Measurements from ENCODE around the gene UCHL1. TPM values are rescaled to one million over a fixed set of nuclear protein-coding genes. Genes with fewer than 3 reads are reported as not detected.
A peak's percentile ranks its signal among the peaks of the same experiment; 100 is the strongest.

The UCHL1 gene
- total and polyA plus RNA-seq, 4 donors = 37.5 to 110 (median 67.2) TPM

DNA sequence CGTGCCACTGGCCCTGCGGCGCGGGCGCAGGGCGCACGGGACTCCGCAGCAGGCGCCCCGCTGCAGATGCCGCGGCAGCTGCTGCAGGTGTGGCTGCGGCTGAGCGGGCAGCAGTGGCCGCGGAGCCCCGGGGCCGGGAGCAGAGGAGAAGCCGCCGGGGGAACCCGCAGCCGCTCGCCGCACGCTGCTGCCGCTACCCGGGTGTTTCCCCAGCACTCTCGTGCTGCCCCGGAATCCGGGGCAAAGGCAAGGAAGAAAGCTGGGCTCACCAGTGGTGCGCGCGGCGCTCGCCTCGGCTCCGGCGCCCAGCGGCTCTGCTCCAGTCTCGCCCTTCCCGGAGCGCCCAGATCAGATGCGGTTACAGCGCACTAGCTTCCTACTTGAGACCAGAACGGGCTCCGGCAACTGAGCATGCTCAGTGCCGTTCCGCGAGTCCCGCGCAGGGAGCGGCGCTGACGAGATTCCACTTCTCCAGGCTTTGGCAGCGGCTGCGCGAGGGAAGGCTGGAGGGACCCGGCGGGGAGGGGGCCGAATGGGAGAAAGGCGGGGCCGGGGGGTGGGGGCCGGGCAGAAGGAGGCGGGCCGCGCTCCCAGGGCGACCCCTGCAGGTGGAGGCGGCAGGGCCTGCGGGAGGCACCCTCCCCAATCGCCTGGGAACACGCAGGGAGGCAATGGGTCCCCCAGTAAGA lies 42.4 kb upstream of the UCHL1 start, which contains the start of gene APBB2:
TSS of gene APBB2 (minus strand) at position 407 of the 689 bp plus-strand sequence. CDS start 181,288 bp downstream, outside the sequence.
- ATAC-seq (ENCODE audit: low FRiP score) (peak; percentile 94), DNase-seq (peak; percentile 96 to 97)
- Histone ChIP-seq H3K36me3 (ENCODE audit: control insufficient read depth in 1 of 2, insufficient read depth in 2 of 2, low read length in 1 of 2) (no peaks in the 10 kb centered on the region), H3K4me3 (ENCODE audit: low read length in 2 of 2) (peak within 1 kb of the TSS; percentile 71 to 92), H3K27ac (ENCODE audit: low read depth in 1 of 2, low read length in 2 of 2) (peak within 1 kb of the TSS; percentile 51 to 73), H3K27me3 (ENCODE audit: control insufficient read depth in 1 of 2, insufficient read depth in 2 of 2, low read length in 1 of 2) (no peaks in the 10 kb centered on the region), H3K4me1 (ENCODE audit: control insufficient read depth in 1 of 2, insufficient read depth in 2 of 2, low read length in 2 of 2) (no peaks in the 10 kb centered on the region), H3K9me3 (ENCODE audit: control insufficient read depth, low read length) (no peaks in the 10 kb centered on the region)
- intact Hi-C loops (cut with DNase I) = loop anchor here (2.0 to 10.0 kb wide), 7 partner anchors 37 to 459 kb away; no protein-coding TSS in a partner anchor
- WGBS, 2 donors = 0 to 1% methylated on average over 47 to 71 of the region's 71 CpGs

DNA sequence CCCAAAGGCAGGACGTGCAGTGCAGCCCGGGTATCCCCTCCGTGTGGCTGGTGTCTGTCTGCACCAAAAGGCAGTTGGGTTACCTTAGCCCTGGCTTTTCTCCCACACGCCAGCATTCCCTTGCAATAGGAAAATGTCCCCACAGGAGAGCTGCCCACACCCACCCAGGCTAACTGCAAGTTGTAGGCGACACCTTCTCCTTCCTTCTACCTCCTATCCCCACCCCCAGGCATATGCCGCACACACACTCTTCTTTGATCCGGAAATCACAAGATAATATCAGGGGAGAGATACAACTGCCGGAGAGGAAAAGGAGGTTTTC lies 41.9 kb upstream of the UCHL1 start:
- H3K36me3 ChIP-seq (ENCODE audit: control insufficient read depth in 1 of 2, insufficient read depth in 2 of 2, low read length in 1 of 2) = no peaks in the 10 kb centered on the region
- intact Hi-C loops (cut with DNase I) = loop anchor here (2.0 to 10.0 kb wide), 8 partner anchors 37 to 460 kb away; no protein-coding TSS in a partner anchor
- WGBS, 2 donors = 31 to 37% methylated on average over 5 to 8 of the region's 8 CpGs
- ATAC-seq (ENCODE audit: low FRiP score) (no peak), DNase-seq (no peak)
- no peak overlapping the region for H3K4me3 ChIP-seq (ENCODE audit: low read length in 2 of 2)
- H3K27ac ChIP-seq (ENCODE audit: low read depth in 1 of 2, low read length in 2 of 2) = peak overlapping the region in 1 of 2 donors; percentile 1
- H3K4me1 ChIP-seq (ENCODE audit: control insufficient read depth in 1 of 2, insufficient read depth in 2 of 2, low read length in 2 of 2) = no peaks in the 10 kb centered on the region
- no peaks in the 10 kb centered on the region for H3K27me3 ChIP-seq (ENCODE audit: control insufficient read depth in 1 of 2, insufficient read depth in 2 of 2, low read length in 1 of 2)
- no peaks in the 10 kb centered on the region for H3K9me3 ChIP-seq (ENCODE audit: control insufficient read depth, low read length)

DNA sequence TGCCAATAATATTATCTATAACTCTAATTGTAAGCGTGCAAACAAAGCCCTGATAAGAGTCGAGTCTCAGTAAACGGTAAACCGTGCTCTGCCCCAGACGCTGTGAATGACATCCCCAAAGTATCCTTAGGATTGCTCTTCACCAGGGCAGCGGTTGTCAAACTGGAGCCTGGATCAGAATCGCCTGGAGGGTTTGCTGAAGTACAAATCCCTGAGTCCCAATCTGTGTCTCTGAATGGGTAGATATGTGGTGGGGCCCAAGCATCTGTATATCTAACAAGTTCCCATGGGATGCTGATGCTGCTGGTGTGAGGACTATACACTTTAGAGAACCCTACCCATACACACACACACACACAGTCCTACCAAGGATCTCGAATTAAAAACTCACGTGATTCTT lies 41.6 kb upstream of the UCHL1 start:
- intact Hi-C loops (cut with DNase I) = loop anchor here (2.0 to 10.0 kb wide), 6 partner anchors 236 to 460 kb away; no protein-coding TSS in a partner anchor
- ATAC-seq (ENCODE audit: low FRiP score) (no peak), DNase-seq (no peak)
- no peaks in the 10 kb centered on the region for H3K4me1 ChIP-seq (ENCODE audit: control insufficient read depth in 1 of 2, insufficient read depth in 2 of 2, low read length in 2 of 2)
- WGBS, 2 donors = 49 to 51% methylated on average over 9 of the region's 9 CpGs
- H3K27me3 ChIP-seq (ENCODE audit: control insufficient read depth in 1 of 2, insufficient read depth in 2 of 2, low read length in 1 of 2) = no peaks in the 10 kb centered on the region
- no peaks in the 10 kb centered on the region for H3K9me3 ChIP-seq (ENCODE audit: control insufficient read depth, low read length)
- no peak overlapping the region for H3K27ac ChIP-seq (ENCODE audit: low read depth in 1 of 2, low read length in 2 of 2)
- H3K4me3 ChIP-seq (ENCODE audit: low read length in 2 of 2) = no peak overlapping the region
- no peaks in the 10 kb centered on the region for H3K36me3 ChIP-seq (ENCODE audit: control insufficient read depth in 1 of 2, insufficient read depth in 2 of 2, low read length in 1 of 2)

DNA sequence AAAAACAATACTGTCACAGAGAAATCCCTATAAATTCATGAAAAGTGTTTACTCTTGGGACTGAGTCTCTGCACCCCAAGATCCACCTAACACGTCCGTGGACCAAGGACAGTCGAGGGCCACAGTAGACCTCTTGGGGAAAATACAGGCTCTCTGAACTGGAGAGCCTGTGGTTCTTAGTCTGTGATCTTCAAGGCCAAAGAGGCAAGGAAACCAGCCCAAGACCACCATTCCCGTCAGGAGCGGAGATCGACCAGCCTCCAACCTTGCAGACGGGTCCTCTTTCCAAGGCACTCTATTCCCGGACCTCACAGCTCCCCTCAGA lies 40.8 kb upstream of the UCHL1 start:
- Histone ChIP-seq H3K4me3 (ENCODE audit: low read length in 2 of 2) (peak overlapping the region in 1 of 2 donors; percentile 40), H3K36me3 (ENCODE audit: control insufficient read depth in 1 of 2, insufficient read depth in 2 of 2, low read length in 1 of 2) (no peaks in the 10 kb centered on the region), H3K27ac (ENCODE audit: low read depth in 1 of 2, low read length in 2 of 2) (peak overlapping the region; percentile 44 to 76), H3K9me3 (ENCODE audit: control insufficient read depth, low read length) (no peaks in the 10 kb centered on the region), H3K4me1 (ENCODE audit: control insufficient read depth in 1 of 2, insufficient read depth in 2 of 2, low read length in 2 of 2) (no peaks in the 10 kb centered on the region), H3K27me3 (ENCODE audit: control insufficient read depth in 1 of 2, insufficient read depth in 2 of 2, low read length in 1 of 2) (no peaks in the 10 kb centered on the region)
- intact Hi-C loops (cut with DNase I) = loop anchor here (2.0 to 10.0 kb wide), 6 partner anchors 237 to 461 kb away; no protein-coding TSS in a partner anchor
- ATAC-seq (ENCODE audit: low FRiP score) = no peak
- 21 to 22% methylated on average over 8 of the region's 8 CpGs for WGBS, 2 donors
- no peak for DNase-seq

DNA sequence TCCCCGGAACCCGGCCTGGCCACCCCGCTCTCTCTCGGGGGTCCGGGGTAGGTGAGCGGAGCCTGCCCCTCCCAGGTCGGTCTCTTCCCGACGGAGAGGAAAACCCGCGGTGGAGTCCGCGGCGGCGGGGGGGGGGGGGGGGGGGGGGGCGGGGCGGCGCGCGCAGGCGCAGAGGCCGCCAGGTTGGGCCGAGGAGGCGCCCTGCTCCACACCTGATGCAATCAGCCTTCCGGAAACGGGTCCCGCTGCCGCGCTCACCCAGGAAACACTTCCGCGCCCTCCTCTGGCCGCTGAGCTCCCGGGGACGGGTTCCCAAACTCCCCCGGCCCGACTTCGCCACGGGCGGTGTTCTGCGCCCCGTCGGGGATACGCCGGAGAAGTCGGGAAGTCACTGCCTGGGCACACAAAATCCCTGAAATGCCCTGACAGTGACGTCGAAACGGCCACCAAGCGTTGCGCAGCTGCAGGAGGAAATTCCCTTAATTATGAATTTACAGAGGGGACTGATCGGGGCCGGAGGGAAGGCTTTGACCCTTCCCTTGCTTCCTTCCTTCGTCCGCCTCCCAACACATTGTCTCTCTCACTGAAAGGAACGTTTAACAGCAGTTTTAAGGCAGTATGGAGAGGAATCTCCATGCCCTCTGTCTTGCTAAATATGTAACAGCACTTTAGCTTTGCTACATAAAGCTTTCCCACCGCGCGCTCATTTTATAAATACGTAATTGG lies 40.3 kb upstream of the UCHL1 start:
- H3K27me3 ChIP-seq (ENCODE audit: control insufficient read depth in 1 of 2, insufficient read depth in 2 of 2, low read length in 1 of 2) = no peaks in the 10 kb centered on the region
- WGBS, 2 donors = 1% methylated on average over 37 to 59 of the region's 59 CpGs
- no peaks in the 10 kb centered on the region for H3K4me1 ChIP-seq (ENCODE audit: control insufficient read depth in 1 of 2, insufficient read depth in 2 of 2, low read length in 2 of 2)
- no peaks in the 10 kb centered on the region for H3K9me3 ChIP-seq (ENCODE audit: control insufficient read depth, low read length)
- intact Hi-C loops (cut with DNase I) = loop anchor here (5.0 to 10.0 kb wide), 2 partner anchors 309 to 462 kb away; no protein-coding TSS in a partner anchor
- peak; percentile 76 to 88 for DNase-seq
- H3K27ac ChIP-seq (ENCODE audit: low read depth in 1 of 2, low read length in 2 of 2) = peak overlapping the region; percentile 71 to 76
- ATAC-seq (ENCODE audit: low FRiP score) = peak; percentile 42
- peak overlapping the region; percentile 29 to 40 for H3K4me3 ChIP-seq (ENCODE audit: low read length in 2 of 2)
- H3K36me3 ChIP-seq (ENCODE audit: control insufficient read depth in 1 of 2, insufficient read depth in 2 of 2, low read length in 1 of 2) = no peaks in the 10 kb centered on the region

DNA sequence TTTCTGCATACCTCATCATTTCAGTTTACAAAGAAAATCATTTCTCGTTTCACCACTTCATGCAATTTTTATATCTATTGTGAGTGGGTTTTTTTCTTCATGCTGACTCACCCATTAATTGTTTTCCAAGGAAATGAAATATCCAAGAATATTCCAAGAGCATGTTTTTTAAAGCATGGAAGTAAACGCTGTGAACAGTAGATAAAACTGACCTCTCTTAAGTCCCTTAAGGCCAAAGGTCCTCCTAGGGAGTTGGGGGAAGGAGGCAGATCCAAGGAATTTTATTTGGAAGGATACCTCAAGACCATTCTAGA lies 39.8 kb upstream of the UCHL1 start:
- H3K9me3 ChIP-seq (ENCODE audit: control insufficient read depth, low read length) = no peaks in the 10 kb centered on the region
- ATAC-seq (ENCODE audit: low FRiP score) (no peak), DNase-seq (no peak)
- peak overlapping the region in 1 of 2 donors; percentile 71 for H3K27ac ChIP-seq (ENCODE audit: low read depth in 1 of 2, low read length in 2 of 2)
- H3K36me3 ChIP-seq (ENCODE audit: control insufficient read depth in 1 of 2, insufficient read depth in 2 of 2, low read length in 1 of 2) = no peaks in the 10 kb centered on the region
- 0 to 2% methylated on average over 2 of the region's 2 CpGs for WGBS, 2 donors
- H3K4me1 ChIP-seq (ENCODE audit: control insufficient read depth in 1 of 2, insufficient read depth in 2 of 2, low read length in 2 of 2) = no peaks in the 10 kb centered on the region
- intact Hi-C loops (cut with DNase I) = loop anchor here (5.0 to 10.0 kb wide), 2 partner anchors 310 to 462 kb away; no protein-coding TSS in a partner anchor
- H3K27me3 ChIP-seq (ENCODE audit: control insufficient read depth in 1 of 2, insufficient read depth in 2 of 2, low read length in 1 of 2) = no peaks in the 10 kb centered on the region
- no peak overlapping the region for H3K4me3 ChIP-seq (ENCODE audit: low read length in 2 of 2)

DNA sequence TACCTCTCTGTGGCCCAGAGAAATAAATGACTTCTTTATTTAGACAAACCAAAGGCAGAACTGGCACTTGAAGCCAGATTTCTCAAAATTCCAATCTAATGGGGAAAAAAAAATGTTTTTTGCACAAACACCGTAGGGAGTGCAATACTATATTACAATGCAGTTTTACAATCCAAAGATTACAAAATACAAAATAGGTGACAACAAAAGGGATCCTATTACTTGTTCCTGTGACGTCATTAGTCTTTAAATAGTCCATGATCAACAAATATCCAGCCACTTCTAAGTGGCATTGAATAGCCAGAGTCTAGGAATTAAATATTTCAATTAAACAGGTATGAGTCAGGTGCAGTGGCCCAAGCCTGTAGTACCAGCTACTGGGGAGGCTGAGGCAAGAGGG lies 39.4 kb upstream of the UCHL1 start:
- intact Hi-C loops (cut with DNase I) = loop anchor here (5.0 to 10.0 kb wide), 2 partner anchors 310 to 463 kb away; no protein-coding TSS in a partner anchor
- DNase-seq = no peak
- 21 to 53% methylated on average over 2 of the region's 2 CpGs for WGBS, 2 donors
- Histone ChIP-seq H3K27ac (ENCODE audit: low read depth in 1 of 2, low read length in 2 of 2) (no peak overlapping the region), H3K27me3 (ENCODE audit: control insufficient read depth in 1 of 2, insufficient read depth in 2 of 2, low read length in 1 of 2) (no peaks in the 10 kb centered on the region), H3K9me3 (ENCODE audit: control insufficient read depth, low read length) (no peaks in the 10 kb centered on the region), H3K4me1 (ENCODE audit: control insufficient read depth in 1 of 2, insufficient read depth in 2 of 2, low read length in 2 of 2) (no peaks in the 10 kb centered on the region), H3K4me3 (ENCODE audit: low read length in 2 of 2) (no peak overlapping the region), H3K36me3 (ENCODE audit: control insufficient read depth in 1 of 2, insufficient read depth in 2 of 2, low read length in 1 of 2) (no peaks in the 10 kb centered on the region)
- no peak for ATAC-seq (ENCODE audit: low FRiP score)

DNA sequence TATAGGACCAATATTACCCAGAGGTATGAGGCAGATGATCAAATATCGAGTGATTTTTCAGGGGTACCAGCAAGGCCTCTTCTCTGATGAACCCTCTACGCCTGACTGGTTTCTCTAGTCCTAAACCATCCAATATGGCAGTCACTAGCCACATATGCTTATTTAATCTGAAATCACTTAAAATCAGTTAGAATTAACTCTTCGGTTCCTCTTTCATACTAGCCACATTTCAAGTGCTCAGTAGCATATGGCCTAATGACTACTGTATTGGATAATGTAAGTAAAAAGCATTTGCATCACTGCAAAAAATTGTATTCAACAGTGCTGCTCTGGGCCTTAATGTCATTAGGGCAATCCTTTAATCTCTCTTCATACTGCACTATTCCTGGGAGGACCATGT lies 38.0 kb upstream of the UCHL1 start:
- H3K36me3 ChIP-seq (ENCODE audit: control insufficient read depth in 1 of 2, insufficient read depth in 2 of 2, low read length in 1 of 2) = no peaks in the 10 kb centered on the region
- no peaks in the 10 kb centered on the region for H3K27me3 ChIP-seq (ENCODE audit: control insufficient read depth in 1 of 2, insufficient read depth in 2 of 2, low read length in 1 of 2)
- ATAC-seq (ENCODE audit: low FRiP score) (no peak), DNase-seq (no peak)
- no peaks in the 10 kb centered on the region for H3K9me3 ChIP-seq (ENCODE audit: control insufficient read depth, low read length)
- no peak overlapping the region for H3K4me3 ChIP-seq (ENCODE audit: low read length in 2 of 2)
- intact Hi-C loops (cut with DNase I) = loop anchor here (5.0 to 10.0 kb wide), 2 partner anchors 311 to 464 kb away; no protein-coding TSS in a partner anchor
- H3K27ac ChIP-seq (ENCODE audit: low read depth in 1 of 2, low read length in 2 of 2) = no peak overlapping the region
- H3K4me1 ChIP-seq (ENCODE audit: control insufficient read depth in 1 of 2, insufficient read depth in 2 of 2, low read length in 2 of 2) = no peaks in the 10 kb centered on the region
- 98% methylated on average over 3 of the region's 3 CpGs for WGBS, 2 donors

Data from aorta (tissue), 5 donors.